Measurements from ENCODE around the gene FNTB.

DNA sequence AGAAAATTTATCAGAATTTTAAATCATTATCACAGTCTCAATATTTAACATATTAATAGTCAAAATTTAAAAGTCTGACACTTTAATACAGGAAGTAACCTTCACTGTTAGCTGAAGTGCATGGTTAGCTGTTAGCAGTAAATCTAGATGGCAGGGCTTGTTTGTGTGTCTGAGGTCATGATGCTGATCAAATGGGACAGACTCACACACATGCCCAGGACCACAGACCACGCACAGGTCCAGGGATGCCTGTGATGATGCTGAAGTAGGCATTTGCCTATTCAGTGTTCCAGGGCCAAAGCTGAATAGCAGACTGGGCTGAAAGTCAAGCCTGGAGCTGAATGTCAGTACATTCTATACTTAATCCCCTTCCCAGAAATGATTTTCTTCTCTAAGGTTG lies 20.5 kb downstream of the FNTB start:
- TF ChIP-seq POLR2A (IDR thresholded peaks at IDR 0.05) (no peak), EP300 (IDR thresholded peaks at IDR 0.05) (no peak)
- TF ChIP-seq, protein P1, sequence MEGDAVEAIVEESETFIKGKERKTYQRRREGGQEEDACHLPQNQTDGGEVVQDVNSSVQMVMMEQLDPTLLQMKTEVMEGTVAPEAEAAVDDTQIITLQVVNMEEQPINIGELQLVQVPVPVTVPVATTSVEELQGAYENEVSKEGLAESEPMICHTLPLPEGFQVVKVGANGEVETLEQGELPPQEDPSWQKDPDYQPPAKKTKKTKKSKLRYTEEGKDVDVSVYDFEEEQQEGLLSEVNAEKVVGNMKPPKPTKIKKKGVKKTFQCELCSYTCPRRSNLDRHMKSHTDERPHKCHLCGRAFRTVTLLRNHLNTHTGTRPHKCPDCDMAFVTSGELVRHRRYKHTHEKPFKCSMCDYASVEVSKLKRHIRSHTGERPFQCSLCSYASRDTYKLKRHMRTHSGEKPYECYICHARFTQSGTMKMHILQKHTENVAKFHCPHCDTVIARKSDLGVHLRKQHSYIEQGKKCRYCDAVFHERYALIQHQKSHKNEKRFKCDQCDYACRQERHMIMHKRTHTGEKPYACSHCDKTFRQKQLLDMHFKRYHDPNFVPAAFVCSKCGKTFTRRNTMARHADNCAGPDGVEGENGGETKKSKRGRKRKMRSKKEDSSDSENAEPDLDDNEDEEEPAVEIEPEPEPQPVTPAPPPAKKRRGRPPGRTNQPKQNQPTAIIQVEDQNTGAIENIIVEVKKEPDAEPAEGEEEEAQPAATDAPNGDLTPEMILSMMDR (IDR thresholded peaks at IDR 0.05): no peak

All from suprapubic skin (tissue), 3 donors.